ENCODE measurements around the gene ZBTB16. TPM values are rescaled to one million over a fixed set of nuclear protein-coding genes. Genes with fewer than 3 reads are reported as not detected.

ZBTB16 gene
- total RNA-seq, 2 experiments from 2014 or later = 0.96 to 1.4 TPM

DNA sequence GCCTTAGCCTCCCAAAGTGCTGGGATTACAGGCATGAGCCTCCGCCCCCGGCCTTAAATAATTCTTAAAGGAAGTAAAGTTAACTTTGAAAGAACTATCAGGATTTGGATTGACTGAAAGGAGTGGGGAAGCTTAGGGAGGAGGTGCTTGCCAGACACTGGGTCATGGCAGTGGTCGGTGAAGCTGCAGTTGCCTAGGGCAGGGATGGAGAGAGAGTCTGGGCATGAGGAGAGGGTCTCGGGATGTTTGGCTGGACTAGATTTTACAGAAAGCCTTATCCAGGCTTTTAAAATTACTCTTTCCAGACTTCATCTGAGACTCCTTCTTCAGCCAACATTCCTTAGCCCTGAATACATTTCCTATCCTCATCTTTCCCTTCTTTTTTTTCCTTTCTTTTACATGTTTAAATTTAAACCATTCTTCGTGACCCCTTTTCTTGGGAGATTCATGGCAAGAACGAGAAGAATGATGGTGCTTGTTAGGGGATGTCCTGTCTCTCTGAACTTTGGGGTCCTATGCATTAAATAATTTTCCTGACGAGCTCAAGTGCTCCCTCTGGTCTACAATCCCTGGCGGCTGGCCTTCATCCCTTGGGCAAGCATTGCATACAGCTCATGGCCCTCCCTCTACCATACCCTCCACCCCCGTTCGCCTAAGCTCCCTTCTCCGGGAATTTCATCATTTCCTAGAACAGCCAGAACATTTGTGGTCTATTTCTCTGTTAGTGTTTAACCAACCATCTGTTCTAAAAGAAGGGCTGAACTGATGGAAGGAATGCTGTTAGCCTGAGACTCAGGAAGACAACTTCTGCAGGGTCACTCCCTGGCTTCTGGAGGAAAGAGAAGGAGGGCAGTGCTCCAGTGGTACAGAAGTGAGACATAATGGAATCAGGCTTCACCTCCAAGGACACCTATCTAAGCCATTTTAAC, 236.4 kb downstream of the ZBTB16 start, which contains the start of gene NNMT:
Gene NNMT, plus strand, starts transcription at position 724 of the 929 bp plus-strand sequence. Its CDS starts 158 bp downstream, at position 882.
- POLR2A ChIA-PET = no interaction called here
- CTCF ChIA-PET = no interaction called here

GRCh38 chr11:114296605-114297372, 237.3 kb downstream of the ZBTB16 start:
- CTCF ChIA-PET = no interaction called here
- POLR2A ChIA-PET = no interaction called here

GRCh38 chr11:114297806-114298709, 238.5 kb downstream of the ZBTB16 start:
- CTCF ChIA-PET = no interaction called here

GRCh38 chr11:114298710-114299109, 239.2 kb downstream of the ZBTB16 start:
- POLR2A ChIA-PET = no interaction called here
- CTCF ChIA-PET = no interaction called here

More at GRCh38 chr11:114297806-114298709, 238.5 kb downstream of the ZBTB16 start:
- POLR2A ChIA-PET = no interaction called here

Other genes starting within 250 kb of the ZBTB16 start
- gene USP28, start 184.1 kb upstream of the ZBTB16 start, total RNA-seq = 10 to 100 TPM; 21.2 to 24.7 TPM
- not detected for gene HTR3B, start 154.9 kb upstream of the ZBTB16 start, total RNA-seq
- gene HTR3A, start 84.6 kb upstream of the ZBTB16 start, total RNA-seq = not detected
- gene NNMT, start 236.7 kb downstream of the ZBTB16 start, total RNA-seq = not detected